HG03575 (cell line): ENCODE results near the gene PTPN12.
"Not testable (repeated sequence)": the region's sequence is repeated elsewhere in the genome, so short reads cannot be mapped to it uniquely, and the experiment has no call there.

ENCODE experiments used
- ATAC-seq: cut with Tn5 transposase; IDR thresholded peaks from one replicate; pipeline ENCODE4 v1.9.1; 2021; ENCODE audit not compliant: unreplicated experiment, insufficient number of reproducible peaks, low FRiP score; ENCODE audit errors: extremely low read depth

Gene PTPN12

DNA sequence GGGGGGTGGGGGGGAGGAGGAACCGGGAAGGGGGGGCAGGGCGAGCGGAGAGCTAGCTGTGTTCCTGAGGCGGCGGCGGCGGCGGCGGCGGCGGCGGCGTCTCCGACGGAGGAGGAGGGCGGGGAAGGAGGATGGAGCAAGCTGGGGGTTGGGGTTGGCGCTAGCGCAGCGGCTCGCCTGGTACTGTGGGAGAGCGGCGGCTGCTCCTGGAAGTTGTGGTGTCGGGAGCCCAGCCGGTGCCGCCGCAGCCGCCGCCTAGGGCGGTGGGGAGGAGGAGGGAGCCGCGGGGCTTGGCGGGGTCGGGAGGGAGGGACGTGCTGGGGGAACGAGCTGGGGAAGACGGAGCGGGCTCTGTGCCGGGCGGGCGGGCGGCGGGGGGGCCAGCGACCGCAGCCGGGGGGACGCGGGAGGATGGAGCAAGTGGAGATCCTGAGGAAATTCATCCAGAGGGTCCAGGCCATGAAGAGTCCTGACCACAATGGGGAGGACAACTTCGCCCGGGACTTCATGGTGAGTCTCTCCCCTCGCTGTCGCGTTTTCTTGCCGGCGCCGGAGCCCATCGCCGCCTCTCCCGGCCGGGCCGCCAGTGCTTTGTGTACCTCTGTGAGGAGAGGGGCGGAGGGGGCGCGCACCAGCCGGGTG, at the start of gene PTPN12:
Gene PTPN12 (plus strand): TSS at position 160 of the 642 bp plus-strand sequence. CDS start 252 bp downstream, at position 412.
- no peak for ATAC-seq

DNA sequence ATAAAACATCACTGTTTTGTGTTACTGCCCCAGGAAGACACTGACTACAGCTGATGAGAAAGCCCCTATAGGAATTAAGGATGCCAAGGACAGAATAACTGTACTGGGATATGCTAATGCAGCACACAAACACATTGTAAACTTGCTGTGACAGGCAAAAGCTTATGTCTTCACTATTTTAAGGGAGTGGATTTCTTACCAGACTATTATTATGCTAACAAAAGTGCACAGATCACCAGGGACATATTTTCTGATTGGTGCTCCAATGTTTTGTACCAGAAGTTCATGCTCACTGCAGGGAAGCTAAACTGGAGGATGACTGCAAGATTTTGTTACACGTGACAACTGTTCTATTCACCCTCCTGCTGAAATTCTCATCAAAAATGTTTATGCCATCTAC, 48.1 kb upstream of the PTPN12 start:
- ATAC-seq, result no peak

DNA sequence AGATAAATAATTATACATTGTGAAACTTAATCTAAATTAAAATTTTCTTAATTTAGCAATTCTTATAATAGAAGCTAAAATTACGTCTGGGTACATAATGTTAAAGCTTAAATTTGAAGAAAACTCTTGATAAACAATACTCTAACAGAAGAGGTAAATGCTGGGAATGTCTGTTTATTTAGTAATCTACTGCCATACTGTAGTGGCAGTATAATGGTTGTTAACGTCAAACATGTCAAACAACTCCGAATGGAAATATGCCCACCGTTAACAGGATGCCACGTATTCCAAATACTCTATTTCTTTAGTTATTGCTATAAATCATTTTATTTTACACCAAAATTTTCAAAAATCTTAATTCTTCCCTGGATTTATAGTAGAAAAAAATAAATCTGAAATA, 40.0 kb upstream of the PTPN12 start:
- ATAC-seq, result no peak

DNA sequence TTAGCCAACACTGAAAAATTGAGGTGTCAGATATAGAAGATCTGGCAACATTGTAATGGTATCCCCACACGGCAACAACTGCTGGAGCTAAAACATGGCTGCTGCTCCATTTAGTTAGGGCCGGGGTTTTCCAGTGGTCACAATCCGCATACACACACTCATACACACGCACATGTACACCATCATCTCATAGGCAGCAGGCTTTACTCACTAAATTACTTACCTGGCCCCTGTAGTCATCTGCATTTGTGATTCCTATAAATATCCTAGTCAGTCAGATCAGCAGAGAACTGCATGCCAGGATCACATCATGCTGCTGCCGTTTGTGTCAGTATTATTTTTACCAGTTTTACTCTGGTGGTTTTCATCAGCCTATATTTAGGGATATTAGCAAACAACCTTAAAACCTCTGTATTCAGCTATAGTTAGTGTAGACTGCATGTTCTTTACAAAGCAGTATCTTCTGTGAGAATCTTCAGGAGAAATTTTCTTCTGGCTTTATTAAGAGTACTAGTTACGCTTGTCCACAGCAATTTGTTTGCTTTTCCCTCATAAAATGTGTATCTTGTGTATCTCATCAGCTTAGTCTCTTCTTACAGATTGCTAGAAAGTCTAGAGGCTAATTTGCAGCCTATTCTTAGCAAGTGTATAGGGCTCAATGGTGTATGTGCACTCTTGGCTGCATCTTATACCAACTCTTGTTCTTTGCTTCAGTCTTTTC, 38.3 kb upstream of the PTPN12 start:
- ATAC-seq, result no peak

DNA sequence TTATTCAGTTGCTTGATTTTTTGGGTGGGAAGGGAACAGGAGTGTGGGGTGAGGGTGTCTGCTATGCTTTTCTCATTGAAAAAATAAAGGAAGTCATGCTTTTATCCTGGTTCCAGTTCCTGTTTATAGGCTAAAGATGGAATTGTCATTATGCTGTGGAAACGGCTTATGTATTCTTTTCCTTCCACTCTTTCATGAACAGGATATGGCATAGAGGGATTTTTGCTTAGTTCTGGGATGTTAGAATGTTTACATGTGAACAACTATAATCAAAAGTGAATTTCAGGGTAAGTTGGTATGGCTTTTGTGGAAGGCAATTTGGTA, 35.9 kb upstream of the PTPN12 start:
- no peak for ATAC-seq

DNA sequence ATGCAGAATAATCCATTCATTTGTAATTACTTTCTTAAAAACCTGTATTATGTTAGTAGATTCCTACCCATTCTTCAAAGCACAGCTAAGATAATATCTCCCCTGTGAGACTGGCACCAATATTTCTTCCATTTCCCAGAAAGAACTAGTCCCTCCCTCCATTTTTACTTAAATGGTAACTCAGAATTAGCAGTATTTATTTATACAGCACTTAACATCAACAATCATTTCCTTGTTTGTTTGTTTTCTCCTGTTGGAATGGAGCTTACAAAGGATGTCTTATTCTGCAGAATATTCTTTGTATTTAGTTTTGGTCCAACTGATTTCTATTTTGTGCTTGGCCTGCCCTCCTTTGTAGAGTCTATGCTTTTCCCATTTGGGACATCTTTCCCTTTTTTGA, 32.1 kb upstream of the PTPN12 start:
- ATAC-seq, result no peak

DNA sequence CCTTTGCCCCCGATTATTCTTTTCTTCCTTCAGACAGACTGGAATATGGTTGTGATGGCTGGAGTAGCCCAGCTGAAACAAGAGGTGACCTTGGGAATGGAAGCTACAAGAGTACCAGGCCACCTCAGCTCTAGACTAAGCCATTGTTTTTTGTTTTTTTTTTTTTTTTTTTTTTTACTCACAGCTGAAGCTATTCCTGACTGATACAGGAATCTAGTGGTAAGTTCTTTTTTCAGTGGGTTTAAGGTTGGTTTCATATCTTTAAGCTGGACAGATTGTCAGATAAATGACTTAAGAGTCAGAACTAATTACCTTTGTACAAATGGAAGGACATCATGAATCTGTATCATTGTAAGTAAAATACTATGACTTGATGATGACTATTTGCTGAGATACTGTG, 30.2 kb upstream of the PTPN12 start:
- ATAC-seq, result no peak

DNA sequence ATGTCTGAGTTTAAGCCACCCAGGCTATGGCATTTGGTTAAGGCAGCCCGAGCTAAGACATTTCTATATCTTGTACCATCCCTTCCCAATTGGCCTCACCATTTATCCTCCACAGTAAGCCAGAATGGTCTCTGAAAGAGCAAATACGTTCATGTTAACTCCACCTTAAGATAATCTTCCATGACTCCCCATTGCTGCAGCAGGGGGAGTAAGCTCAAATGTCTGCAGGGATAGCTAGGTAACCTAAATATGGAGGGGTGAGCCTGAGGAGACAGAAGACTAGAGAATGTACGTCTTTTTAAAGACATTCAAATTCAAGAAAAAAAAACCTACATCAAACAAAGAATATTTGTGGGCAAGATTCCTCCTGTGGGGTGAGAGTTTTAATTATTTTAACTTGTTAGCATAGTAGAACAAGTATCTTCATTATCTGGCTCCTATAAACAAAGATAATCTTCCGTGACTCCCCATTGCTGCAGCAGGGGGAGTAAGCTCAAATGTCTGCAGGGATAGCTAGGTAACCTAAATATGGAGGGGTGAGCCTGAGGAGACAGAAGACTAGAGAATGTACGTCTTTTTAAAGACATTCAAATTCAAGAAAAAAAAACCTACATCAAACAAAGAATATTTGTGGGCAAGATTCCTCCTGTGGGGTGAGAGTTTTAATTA, 24.0 kb upstream of the PTPN12 start:
- not testable (repeated sequence) for ATAC-seq

DNA sequence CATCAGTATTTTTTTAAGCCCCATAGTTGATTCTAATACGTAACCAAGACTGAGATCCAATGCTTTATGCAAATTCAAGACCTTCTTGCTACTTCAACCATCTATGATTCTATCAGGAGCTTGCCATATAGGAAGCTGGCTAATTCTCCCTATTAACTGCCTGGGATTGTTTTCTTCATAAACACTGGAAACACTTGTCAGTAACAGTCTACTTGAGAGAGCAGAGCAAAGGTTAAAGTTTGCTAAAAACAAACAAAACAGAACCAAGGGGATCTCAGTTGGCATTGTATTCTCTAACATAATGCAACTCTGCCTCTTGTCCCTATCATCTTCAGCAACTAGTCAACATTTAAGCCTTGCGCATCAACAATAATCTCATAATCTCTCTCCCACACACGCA, 21.0 kb upstream of the PTPN12 start:
- ATAC-seq, result no peak

DNA sequence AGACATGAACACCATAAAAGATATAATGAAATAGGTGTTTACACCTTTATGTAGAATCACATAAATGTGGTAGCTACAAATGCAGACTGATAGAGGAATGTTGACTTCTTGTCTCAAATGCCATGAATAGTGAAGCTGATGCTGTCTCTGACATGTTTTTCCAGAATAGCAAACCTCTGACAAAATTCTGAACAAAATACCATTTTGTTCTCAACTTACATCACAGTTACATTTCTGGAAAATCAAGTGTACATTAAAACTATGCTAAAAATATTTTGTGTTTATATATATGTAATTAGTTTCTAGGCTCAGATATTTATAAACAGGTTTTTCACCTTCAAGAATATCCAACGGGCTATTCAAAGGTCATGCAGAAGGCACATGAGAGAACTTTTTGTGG, 16.8 kb upstream of the PTPN12 start:
- no peak for ATAC-seq

DNA sequence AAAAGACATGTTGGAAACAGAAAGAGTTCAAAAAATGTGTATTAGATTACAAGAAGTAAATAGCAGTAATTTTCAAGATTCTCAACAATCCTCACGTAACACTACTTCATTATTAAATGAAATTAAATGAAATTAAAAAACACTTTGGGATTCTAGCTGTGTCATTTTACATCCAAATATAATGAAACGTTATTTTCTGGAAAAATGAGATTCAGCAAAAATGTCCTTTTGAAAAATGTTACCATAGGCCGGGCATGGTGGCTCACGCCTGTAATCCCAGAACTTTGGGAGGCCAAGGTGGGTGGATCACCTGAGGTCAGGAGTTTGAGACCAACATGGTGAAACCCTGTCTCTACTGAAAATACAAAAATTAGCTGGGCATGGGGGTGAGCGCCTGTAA, 15.6 kb upstream of the PTPN12 start:
- not testable (repeated sequence) for ATAC-seq

DNA sequence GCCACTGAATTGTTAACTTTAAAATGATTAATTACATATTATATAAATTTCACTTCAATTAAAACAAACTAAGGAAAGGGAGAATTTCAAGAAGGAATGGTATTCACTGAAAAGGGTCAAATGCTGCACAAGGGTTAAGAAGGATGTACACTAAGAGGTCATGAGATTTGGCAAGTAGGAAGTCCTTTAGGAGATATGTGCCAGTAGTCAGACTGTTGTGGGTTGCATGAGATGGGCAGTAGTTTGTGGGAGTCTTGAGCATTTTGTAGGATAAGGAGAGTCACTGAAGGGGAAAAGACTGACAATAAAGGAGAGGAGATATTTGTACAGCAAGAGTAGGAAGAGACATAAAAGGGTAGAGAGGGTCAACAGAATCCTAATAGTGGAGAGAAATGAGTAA, 12.4 kb upstream of the PTPN12 start:
- ATAC-seq, result no peak

DNA sequence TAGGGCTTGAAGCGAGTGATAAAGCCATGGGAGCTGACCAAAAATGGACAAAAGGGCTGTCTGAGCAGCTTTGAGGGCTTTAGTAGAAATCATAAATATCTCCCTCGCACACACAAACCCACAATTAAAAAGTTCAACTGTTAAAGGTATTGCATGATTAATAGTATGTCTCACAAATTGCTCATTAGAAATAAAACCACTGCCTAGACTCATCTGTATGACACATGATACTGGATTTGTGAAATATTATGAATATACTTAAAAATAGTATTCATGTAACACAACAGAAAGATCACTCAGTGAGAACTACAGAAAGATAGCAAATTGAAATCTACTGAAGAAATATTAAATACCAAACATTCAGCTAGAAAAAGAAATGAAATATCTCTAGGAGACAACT, 11.9 kb upstream of the PTPN12 start:
- no peak for ATAC-seq

DNA sequence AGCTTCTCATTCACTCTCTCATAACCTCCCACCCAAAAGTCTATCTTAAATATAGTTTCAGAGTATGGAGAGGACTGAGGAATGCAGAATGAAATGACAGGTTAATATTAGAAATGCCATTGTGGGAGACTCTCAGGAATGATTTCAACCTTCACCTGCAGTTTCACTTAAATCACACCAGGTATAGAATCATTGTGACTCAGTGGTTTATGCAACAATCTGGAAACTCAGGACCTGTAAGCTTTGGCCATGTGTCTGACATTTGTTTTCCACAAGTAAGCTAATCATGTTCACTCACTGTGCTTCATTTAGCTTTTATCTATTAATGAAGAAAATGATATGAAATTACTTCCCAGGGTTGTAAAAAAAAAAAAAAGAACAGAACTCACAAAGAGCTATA, 8.7 kb upstream of the PTPN12 start:
- ATAC-seq, result no peak

DNA sequence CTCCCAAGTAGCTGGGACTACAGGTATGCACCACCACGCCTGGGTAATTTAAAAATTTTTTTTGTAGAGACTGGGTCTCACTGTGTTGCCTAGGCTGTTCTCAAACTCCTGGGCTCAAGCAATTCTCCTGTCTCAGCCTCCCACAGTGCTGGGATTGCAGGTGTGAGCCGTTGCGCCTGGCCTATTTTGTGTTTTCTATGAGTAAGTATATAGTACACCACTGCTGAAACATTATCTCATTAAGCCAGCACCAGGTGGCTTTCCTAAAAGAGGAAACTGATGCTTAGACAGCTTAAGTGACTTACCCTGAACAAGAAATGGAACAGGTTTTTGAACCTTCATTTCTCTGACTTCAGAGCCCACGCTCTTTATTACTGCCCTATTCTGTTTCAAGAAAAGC, 7.8 kb upstream of the PTPN12 start:
- ATAC-seq, result no peak

DNA sequence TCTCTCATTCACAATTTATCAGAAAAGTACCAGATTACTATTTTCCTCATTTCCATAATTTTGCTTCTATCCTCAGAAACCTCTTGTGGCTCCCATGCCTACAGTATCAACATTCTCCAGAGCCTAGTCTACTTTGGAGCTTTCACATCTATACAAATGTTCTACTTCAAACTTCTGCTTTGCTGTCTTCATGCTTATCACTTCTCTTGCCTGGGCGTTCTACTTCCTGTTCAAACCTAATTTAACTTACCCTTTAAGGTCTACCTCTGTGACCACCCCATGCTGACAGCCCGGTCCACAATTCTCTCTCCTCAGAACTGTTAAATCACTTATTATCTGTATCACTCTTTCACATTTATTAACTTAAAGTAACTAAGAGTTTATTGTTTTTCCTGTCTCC, 6.1 kb upstream of the PTPN12 start:
- ATAC-seq, result no peak

DNA sequence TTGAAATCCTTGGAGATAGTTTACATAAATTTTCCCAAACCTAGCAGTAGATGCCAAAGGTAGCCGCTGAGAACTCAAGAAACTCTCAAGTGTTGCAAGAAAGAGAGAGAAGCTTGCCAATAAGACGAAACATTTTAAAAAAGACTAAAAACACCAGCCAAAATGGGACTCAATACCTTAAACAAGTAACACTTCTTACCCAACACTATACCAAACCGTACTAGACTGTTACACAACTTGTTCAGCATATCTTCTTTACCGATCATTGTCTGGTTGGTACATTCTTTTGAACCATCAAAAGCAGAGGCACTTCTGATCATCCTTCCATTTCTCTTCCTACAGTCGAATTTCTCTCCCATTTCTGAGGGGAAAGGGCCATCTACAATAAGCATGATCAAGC, 4.8 kb upstream of the PTPN12 start:
- no peak for ATAC-seq

DNA sequence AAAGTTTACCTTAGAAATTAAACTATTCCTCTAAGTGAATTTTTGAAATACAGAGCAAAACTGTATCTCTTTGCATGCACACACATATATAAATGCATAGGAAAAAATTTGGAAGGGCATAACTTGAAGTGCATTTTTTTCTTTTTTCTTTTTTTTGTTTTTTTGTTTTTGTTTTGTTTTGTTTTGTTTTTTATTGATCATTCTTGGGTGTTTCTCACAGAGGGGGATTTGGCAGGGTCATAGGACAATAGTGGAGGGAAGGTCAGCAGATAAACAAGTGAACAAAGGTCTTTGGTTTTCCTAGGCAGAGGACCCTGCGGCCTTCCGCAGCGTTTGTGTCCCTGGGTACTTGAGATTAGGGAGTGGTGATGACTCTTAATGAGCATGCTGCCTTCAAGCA, 4.4 kb upstream of the PTPN12 start:
- not testable (repeated sequence) for ATAC-seq

DNA sequence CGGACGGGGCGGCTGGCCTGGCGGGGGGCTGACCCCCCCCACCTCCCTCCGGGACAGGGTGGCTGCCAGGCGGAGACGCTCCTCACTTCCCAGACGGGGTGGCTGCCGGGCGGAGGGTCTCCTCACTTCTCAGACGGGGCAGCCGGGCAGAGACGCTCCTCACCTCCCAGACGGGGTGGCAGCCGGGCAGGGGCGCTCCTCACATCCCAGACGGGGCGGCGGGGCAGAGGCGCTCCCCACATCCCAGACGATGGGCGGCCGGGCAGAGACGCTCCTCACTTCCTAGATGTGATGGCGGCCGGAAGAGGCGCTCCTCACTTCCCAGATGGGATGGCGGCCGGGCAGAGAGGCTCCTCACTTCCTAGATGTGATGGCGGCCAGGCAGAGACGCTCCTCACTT, 3.0 kb upstream of the PTPN12 start:
- ATAC-seq, result not testable (repeated sequence)

DNA sequence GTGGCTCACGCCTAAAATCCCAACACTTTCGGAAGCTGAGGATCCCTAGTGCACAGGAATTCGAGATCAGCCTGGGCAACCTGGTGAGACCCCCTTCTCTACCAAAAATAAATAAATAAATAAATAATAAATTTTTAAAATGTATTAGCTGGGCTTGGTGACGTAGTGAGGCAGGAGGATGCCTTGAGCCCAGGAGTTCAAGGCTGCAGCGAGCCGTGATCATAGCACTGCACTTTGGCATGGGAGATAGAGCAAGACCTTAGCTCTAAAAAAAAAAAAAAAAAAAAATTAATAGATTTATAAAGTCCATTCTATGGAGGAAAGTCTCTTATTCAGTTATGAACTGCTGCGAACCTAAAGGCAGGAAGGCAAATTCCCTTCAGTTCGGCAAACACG, 1.1 kb upstream of the PTPN12 start:
- no peak for ATAC-seq
